Pancreas (tissue), 10 donors: ENCODE measurements around the gene CSMD2. TPM values are rescaled to one million over a fixed set of nuclear protein-coding genes. Genes with fewer than 3 reads are reported as not detected.

Experiments
- ATAC-seq, 4 donors: fragments of 200-7000 bp; cut with Tn5 transposase; one replicate each; pipeline versions ENCODE4 v1.8.0 to v1.9.1; 2020; ENCODE audit warnings: mild to moderate bottlenecking in 4 of 4, moderate library complexity in 4 of 4
- DNase-seq, 6 donors: peaks; one replicate each; pipeline ENCODE4 v3.0.0-alpha.2; 2020
- FAIRE-seq: peaks from 2 replicates; lab custom pipeline; 2012; peaks lifted over from hg19 to GRCh38; lab: Jason Lieb, UNC
- H3K27ac ChIP-seq, 4 donors: fragments of 200-600 bp; sonication (generic); 1 replicate in 3 of 4; 2 replicates in 1 of 4; pipeline versions ENCODE4 v1.5.0 to v1.8.0; 2020
- H3K27me3 ChIP-seq, 4 donors: fragments of 200-600 bp; one replicate each; pipeline ENCODE4 v1.8.0; 2021
- H3K36me3 ChIP-seq, 3 donors: fragments of 200-600 bp; sonication (generic) in 1 of 3; one replicate each; pipeline versions ENCODE4 v1.5.0 to v1.8.0; 2020 to 2021
- H3K4me1 ChIP-seq, 3 donors: fragments of 200-600 bp; one replicate each; pipeline ENCODE4 v1.8.0; 2021
- H3K4me3 ChIP-seq, 4 donors: fragments of 200-600 bp; sonication (generic) in 2 of 4; one replicate each; pipeline versions ENCODE4 v1.5.0 to v1.8.0; 2020 to 2021
- H3K9me3 ChIP-seq, 4 donors: fragments of 200-600 bp; one replicate each; pipeline ENCODE4 v1.8.0; 2021
- CTCF ChIP-seq, 4 donors: fragments of 200-600 bp; sonication (generic) in 3 of 4; IDR thresholded peaks; one replicate each; pipeline versions ENCODE4 v1.5.0 to v1.8.0; 2021; ENCODE audit warnings: antibody characterized with exemption in 4 of 4
- WGBS, 2 donors: extraction: QIAGEN DNeasy Blood & Tissue Kit; methylation state at CpG; one replicate each; pipeline ENCODE4 v1.1.7; 2013; 5-methylcytosine and 5-hydroxymethylcytosine counted together
- intact Hi-C, 3 donors: fragments of 100-400 bp; cut with DNase I; formaldehyde crosslinking; loops; one replicate each; pipeline versions ENCODE4 v1.11.1 to v1.14.2; 2022
- polyA plus RNA-seq, 2 donors: library from polyadenylated mRNA; stranded (reverse); fragments of 200-250 nt; gene quantifications; one replicate each; pipeline ENCODE4 v1.2.3, GENCODE V29; 2013
- total RNA-seq, 6 donors: library from RNA; stranded (reverse); fragmentation: NEBNext Ultra II Directional in 4 of 6; extraction: Animal tissue kit (Norgen Biotek cat#: 25700) in 4 of 6; gene quantifications; one replicate each; pipeline versions ENCODE4 v1.2.1 to v1.2.4, GENCODE V29; 2021 to 2023
- donor health status: healthy with polysubstance abuse.
- donor health status: DM: no; HTN: no; CAD: no; lungs with moderate emphysema.
- donor health status: DM: no; HTN: no; CAD: no.
- donor health status: control.
- donor health status: control.
- donor health status: Bipolar disorder and iron deficiency.
- donor health status: DM: yes; HTN: yes; CAD: no.
- donor health status: DM: no; HTN: no; CAD: no.
- donor health status: DM: no; HTN: no; CAD: no.
- donor health status: DM: yes; HTN: yes; CAD: no.

CSMD2 gene
- total and polyA plus RNA-seq, 8 donors, result 0.04 to 2.0 (median 0.36) TPM

DNA sequence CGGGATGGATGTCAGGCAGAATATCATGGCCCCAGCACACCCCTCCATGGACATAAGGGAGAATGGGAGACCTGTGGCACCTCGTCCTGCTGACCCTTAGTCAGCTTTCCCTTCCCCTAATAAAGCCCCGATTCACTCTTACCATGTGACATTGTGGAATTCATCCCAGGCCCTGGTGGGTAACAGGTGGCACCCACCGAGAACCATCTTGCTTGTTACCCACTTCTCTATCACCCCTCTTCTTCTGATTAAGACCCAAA is 32.9 kb downstream of the CSMD2 start:
- DNase-seq (no peak), FAIRE-seq (no peak), ATAC-seq (no peak)
- Histone ChIP-seq H3K27ac (no peak overlapping the region), H3K4me1 (no peaks in the 10 kb centered on the region), H3K27me3 (no peaks in the 10 kb centered on the region), H3K4me3 (no peak overlapping the region), H3K9me3 (no peaks in the 10 kb centered on the region), H3K36me3 (no peaks in the 10 kb centered on the region)
- intact Hi-C loops, result no loop called here
- no peak for TF ChIP-seq CTCF (IDR thresholded peaks at IDR 0.05)
- WGBS, 2 donors, result 79 to 84% methylated on average over 4 of the region's 4 CpGs

GRCh38 chr1:34131396-34132160 is 33.5 kb downstream of the CSMD2 start:
- Histone ChIP-seq H3K4me3 (no peak overlapping the region), H3K27ac (no peak overlapping the region), H3K36me3 (no peaks in the 10 kb centered on the region), H3K4me1 (no peaks in the 10 kb centered on the region), H3K27me3 (no peaks in the 10 kb centered on the region), H3K9me3 (no peaks in the 10 kb centered on the region)
- intact Hi-C loops, result no loop called here
- 83 to 96% methylated on average over 3 of the region's 3 CpGs for WGBS, 2 donors
- FAIRE-seq (no peak), ATAC-seq (no peak), DNase-seq (no peak)
- TF ChIP-seq CTCF (IDR thresholded peaks at IDR 0.05), result no peak

- no peak overlapping the region for H3K4me3 ChIP-seq
- TF ChIP-seq CTCF (IDR thresholded peaks at IDR 0.05), result no peak
- no peaks in the 10 kb centered on the region for H3K9me3 ChIP-seq
- FAIRE-seq (no peak), DNase-seq (no peak), ATAC-seq (no peak)
- intact Hi-C loops, result no loop called here
- 48 to 53% methylated on average over 5 of the region's 5 CpGs for WGBS, 2 donors
- H3K36me3 ChIP-seq, result no peaks in the 10 kb centered on the region
- H3K27ac ChIP-seq, result no peak overlapping the region
- no peaks in the 10 kb centered on the region for H3K4me1 ChIP-seq
- no peaks in the 10 kb centered on the region for H3K27me3 ChIP-seq
Observed at GRCh38 chr1:34130306-34130705, 34.7 kb downstream of the CSMD2 start.

DNA sequence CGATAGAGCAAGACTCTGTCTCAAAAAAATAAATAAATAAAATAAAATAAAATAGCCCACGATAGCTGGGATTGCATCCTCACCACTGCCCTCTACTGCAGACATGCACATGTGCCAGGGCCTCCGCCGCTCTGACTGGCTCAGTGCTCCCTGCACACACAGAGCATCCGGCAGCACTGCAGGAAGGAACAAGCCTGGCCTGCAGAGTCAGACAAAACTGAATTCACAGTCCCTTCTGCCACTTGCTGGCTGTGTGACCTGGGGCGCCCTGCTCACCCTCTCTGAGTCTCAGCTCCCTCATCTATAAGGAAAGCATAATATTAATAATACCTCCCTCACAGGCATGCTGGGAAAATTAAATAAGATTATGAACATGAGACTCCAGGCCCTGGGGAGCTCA is 35.4 kb downstream of the CSMD2 start:
- FAIRE-seq, result no peak
- H3K9me3 ChIP-seq, result no peaks in the 10 kb centered on the region
- H3K36me3 ChIP-seq, result no peaks in the 10 kb centered on the region
- intact Hi-C loops, result no loop called here
- H3K4me3 ChIP-seq, result no peak overlapping the region
- no peak overlapping the region for H3K27ac ChIP-seq
- WGBS, 2 donors, result 70 to 71% methylated on average over 6 of the region's 6 CpGs
- H3K4me1 ChIP-seq, result no peaks in the 10 kb centered on the region
- H3K27me3 ChIP-seq, result no peaks in the 10 kb centered on the region
- no peak for TF ChIP-seq CTCF (IDR thresholded peaks at IDR 0.05)
- DNase-seq, result no peak
- no peak for ATAC-seq

GRCh38 chr1:34128186-34128889 is 36.7 kb downstream of the CSMD2 start:
- Histone ChIP-seq H3K36me3 (no peaks in the 10 kb centered on the region), H3K4me1 (no peaks in the 10 kb centered on the region), H3K9me3 (no peaks in the 10 kb centered on the region), H3K27me3 (no peaks in the 10 kb centered on the region), H3K27ac (no peak overlapping the region), H3K4me3 (no peak overlapping the region)
- TF ChIP-seq CTCF (IDR thresholded peaks at IDR 0.05), result no peak
- no peak for ATAC-seq
- 71 to 82% methylated on average over 13 of the region's 13 CpGs for WGBS, 2 donors
- intact Hi-C loops, result no loop called here
- DNase-seq, result no peak
- no peak for FAIRE-seq
